Measurements from ENCODE around the gene NGEF. TPM values are rescaled to one million over a fixed set of nuclear protein-coding genes. Genes with fewer than 3 reads are reported as not detected.

Gene NGEF
- total and polyA plus RNA-seq, 10 of the 15 experiments (the other 5 are each of a cell fraction or from before 2014, with no cell fraction given): 0.12 TPM; not detected in 9

GRCh38 chr2:232879618-232880494 is 133.2 kb downstream of the NGEF start:
- CTCF ChIA-PET: no interaction called here
- ATAC-seq: no peak
- POLR2A ChIA-PET: interaction anchor here (0.6 kb wide), 1 partner anchor 133 kb away, joined by 3 read pairs; the partner anchor contains the start of gene NGEF
- Histone ChIP-seq H3K4me3 (no peak overlapping the region), H3K36me3 (ENCODE audit: control insufficient read depth in 2 of 2, insufficient read depth in 2 of 2, low read length in 1 of 2) (no peaks in the 10 kb centered on the region; a peak in 1 of 4 replicates), H3K27me3 (replicated peaks in 1 of 2; ENCODE audit: control insufficient read depth in 2 of 2, insufficient read depth in 2 of 2, low read length in 1 of 2) (no peaks in the 10 kb centered on the region; a peak in 1 of 4 replicates), H3K4me2 (ENCODE audit: control insufficient read depth, insufficient read depth) (no peak overlapping the region), H3K79me2 (ENCODE audit: control insufficient read depth, insufficient read depth, low read length) (no peaks in the 10 kb centered on the region), H3K9me3 (replicated peaks; ENCODE audit: control insufficient read depth, insufficient read depth, low read length) (no peaks in the 10 kb centered on the region), H3K9ac (ENCODE audit: control insufficient read depth, insufficient read depth, low read length) (no peak overlapping the region), H3K4me1 (ENCODE audit: control insufficient read depth, insufficient read depth, low read length) (no peaks in the 10 kb centered on the region), H2AFZ (ENCODE audit: control insufficient read depth, low read depth, low read length) (no peak overlapping the region), H4K20me1 (ENCODE audit: control insufficient read depth, insufficient read depth) (no peaks in the 10 kb centered on the region), H3K27ac (ENCODE audit: control insufficient read depth, insufficient read depth) (no peak overlapping the region)
- WGBS (ENCODE audit: insufficient coverage, insufficient replicate concordance, low lambda C conversion rate, missing lambda C conversion rate): 57% methylated on average over 21 of the region's 21 CpGs
- in situ Hi-C loops (cut with MboI) (no loop called here), intact Hi-C loops (cut with micrococcal nuclease; ENCODE audit: unreplicated experiment) (no loop called here)
- SMC1A ChIA-PET (ENCODE audit: uncharacterized antibody, unreplicated experiment): no interaction called here
- BruUV-seq (replicated peaks): no TSS peak
- RAD21 ChIA-PET (ENCODE audit: unreplicated experiment): no interaction called here
- no peak for FAIRE-seq
- no peak for DNase-seq (ENCODE audit: low read depth, low spot score)
- TF ChIP-seq E2F8 (IDR thresholded peaks at IDR 0.05; ENCODE audit: low read depth, partially characterized antibody) (no peak), GABPA (IDR thresholded peaks at IDR 0.05; ENCODE audit: low read depth) (no peak), FOS (IDR thresholded peaks at IDR 0.05; ENCODE audit: borderline replicate concordance, extremely low read depth, insufficient read length) (no peak), MYB (IDR thresholded peaks at IDR 0.05; ENCODE audit: borderline replicate concordance, low read depth, low read length) (no peak), CTCF (IDR thresholded peaks at IDR 0.05 in 2 of 3, conservative IDR thresholded peaks at IDR 0.05 in 1 of 3; ENCODE audit: control insufficient read depth in 2 of 3, extremely low read depth in 1 of 3, insufficient read depth in 1 of 3, low read depth in 3 of 3, low read length in 3 of 3) (no peak), FOXM1 (IDR thresholded peaks at IDR 0.05; ENCODE audit: low read depth, low read length) (no peak), NKRF (conservative IDR thresholded peaks at IDR 0.05) (no peak), SP1 (IDR thresholded peaks at IDR 0.05; ENCODE audit: low read depth, low read length) (no peak), POLR2AphosphoS5 (IDR thresholded peaks at IDR 0.05; ENCODE audit: low read length) (no peak), ETV6 (conservative IDR thresholded peaks at IDR 0.05 in 1 of 2, IDR thresholded peaks at IDR 0.05 in 1 of 2; ENCODE audit: borderline replicate concordance in 1 of 2, low read depth in 1 of 2) (no peak)
